K562 (cell line): ENCODE results near the gene ZNF74.

Source experiments
- HNRNPH1 ChIP-seq: fragments of 200-400 bp; formaldehyde crosslinking; optimal IDR thresholded peaks from 2 replicates; pipeline ENCODE3; 2017; ENCODE audit warnings: low read depth, mild to moderate bottlenecking, low read length, moderate library complexity
- MAX ChIP-seq: sonication (generic); formaldehyde crosslinking; IDR thresholded peaks from 2 replicates; pipeline ENCODE4 v1.9.0; 2022; ENCODE audit warnings: mild to moderate bottlenecking, missing genetic modification reagents
- MIER1 ChIP-seq: fragments of 450-650 bp; IDR thresholded peaks from 2 replicates; pipeline ENCODE4 v1.6.1; 2016; ENCODE audit warnings: antibody characterized with exemption, mild to moderate bottlenecking, low read depth
- POLR2AphosphoS5 ChIP-seq: IDR thresholded peaks from 2 replicates; pipeline ENCODE4 v1.6.1; 2011; ENCODE audit warnings: mild to moderate bottlenecking, low read depth, low read length, moderate library complexity; ENCODE audit not compliant: control insufficient read depth, insufficient read depth
- ZBTB7A ChIP-seq: IDR thresholded peaks from 2 replicates; pipeline ENCODE4 v1.6.1; 2011; ENCODE audit warnings: low read depth, mild to moderate bottlenecking, low read length, moderate library complexity, borderline replicate concordance; ENCODE audit not compliant: control insufficient read depth
- ZHX1 ChIP-seq: fragments of 150-350 bp; conservative IDR thresholded peaks from 2 replicates; pipeline ENCODE4 v1.6.1; 2014; ENCODE audit warnings: low read length

GRCh38 chr22:20437613-20438426, 43.9 kb downstream of the ZNF74 start, which contains the start of gene SCARF2:
- TF ChIP-seq POLR2AphosphoS5 (no peak), HNRNPH1 (no peak), MIER1 (no peak), MAX (CRISPR knock-in tag) (no peak; the same call in 1 of the 2 replicates), ZBTB7A (peak; percentile 26; the same call in 1 of the 2 replicates), ZHX1 (no peak)
